ENCODE results near the gene RNF44.

DNA sequence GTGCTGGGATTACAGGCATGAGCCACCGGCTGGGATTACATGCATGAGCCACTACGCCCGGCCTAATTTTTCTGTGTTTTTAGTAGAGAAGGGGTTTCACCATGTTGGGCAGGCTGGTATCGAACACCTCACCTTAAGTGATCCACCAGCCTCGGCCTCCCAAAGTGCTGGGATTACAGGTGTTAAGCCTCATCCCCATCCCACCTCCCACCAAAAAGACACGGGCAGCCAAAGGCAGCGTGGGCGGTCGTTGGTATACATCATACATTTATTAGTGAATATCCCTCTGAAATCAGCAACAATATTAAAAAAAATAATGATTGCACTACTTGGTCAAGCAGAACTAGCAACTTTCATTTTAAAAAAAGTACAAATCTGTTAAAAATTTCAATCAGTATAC, 10.7 kb downstream of the RNF44 start:
- TF ChIP-seq, protein P1, sequence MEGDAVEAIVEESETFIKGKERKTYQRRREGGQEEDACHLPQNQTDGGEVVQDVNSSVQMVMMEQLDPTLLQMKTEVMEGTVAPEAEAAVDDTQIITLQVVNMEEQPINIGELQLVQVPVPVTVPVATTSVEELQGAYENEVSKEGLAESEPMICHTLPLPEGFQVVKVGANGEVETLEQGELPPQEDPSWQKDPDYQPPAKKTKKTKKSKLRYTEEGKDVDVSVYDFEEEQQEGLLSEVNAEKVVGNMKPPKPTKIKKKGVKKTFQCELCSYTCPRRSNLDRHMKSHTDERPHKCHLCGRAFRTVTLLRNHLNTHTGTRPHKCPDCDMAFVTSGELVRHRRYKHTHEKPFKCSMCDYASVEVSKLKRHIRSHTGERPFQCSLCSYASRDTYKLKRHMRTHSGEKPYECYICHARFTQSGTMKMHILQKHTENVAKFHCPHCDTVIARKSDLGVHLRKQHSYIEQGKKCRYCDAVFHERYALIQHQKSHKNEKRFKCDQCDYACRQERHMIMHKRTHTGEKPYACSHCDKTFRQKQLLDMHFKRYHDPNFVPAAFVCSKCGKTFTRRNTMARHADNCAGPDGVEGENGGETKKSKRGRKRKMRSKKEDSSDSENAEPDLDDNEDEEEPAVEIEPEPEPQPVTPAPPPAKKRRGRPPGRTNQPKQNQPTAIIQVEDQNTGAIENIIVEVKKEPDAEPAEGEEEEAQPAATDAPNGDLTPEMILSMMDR (IDR thresholded peaks at IDR 0.05; ENCODE audit: insufficient read depth, low read length) = no peak
- TF ChIP-seq, protein P2, sequence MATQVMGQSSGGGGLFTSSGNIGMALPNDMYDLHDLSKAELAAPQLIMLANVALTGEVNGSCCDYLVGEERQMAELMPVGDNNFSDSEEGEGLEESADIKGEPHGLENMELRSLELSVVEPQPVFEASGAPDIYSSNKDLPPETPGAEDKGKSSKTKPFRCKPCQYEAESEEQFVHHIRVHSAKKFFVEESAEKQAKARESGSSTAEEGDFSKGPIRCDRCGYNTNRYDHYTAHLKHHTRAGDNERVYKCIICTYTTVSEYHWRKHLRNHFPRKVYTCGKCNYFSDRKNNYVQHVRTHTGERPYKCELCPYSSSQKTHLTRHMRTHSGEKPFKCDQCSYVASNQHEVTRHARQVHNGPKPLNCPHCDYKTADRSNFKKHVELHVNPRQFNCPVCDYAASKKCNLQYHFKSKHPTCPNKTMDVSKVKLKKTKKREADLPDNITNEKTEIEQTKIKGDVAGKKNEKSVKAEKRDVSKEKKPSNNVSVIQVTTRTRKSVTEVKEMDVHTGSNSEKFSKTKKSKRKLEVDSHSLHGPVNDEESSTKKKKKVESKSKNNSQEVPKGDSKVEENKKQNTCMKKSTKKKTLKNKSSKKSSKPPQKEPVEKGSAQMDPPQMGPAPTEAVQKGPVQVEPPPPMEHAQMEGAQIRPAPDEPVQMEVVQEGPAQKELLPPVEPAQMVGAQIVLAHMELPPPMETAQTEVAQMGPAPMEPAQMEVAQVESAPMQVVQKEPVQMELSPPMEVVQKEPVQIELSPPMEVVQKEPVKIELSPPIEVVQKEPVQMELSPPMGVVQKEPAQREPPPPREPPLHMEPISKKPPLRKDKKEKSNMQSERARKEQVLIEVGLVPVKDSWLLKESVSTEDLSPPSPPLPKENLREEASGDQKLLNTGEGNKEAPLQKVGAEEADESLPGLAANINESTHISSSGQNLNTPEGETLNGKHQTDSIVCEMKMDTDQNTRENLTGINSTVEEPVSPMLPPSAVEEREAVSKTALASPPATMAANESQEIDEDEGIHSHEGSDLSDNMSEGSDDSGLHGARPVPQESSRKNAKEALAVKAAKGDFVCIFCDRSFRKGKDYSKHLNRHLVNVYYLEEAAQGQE (IDR thresholded peaks at IDR 0.05; ENCODE audit: insufficient replicate concordance, low read depth) = no peak
- TF ChIP-seq POLR2AphosphoS5 (IDR thresholded peaks at IDR 0.05; ENCODE audit: low read depth) (no peak), GABPA (IDR thresholded peaks at IDR 0.05; ENCODE audit: low read depth) (no peak)
